Skeletal muscle satellite cell (primary cell): Measurements from ENCODE around the gene SMIM29.

Source experiments
- H3K27me3 ChIP-seq: 2 replicates; pipeline ENCODE4 v1.7.0; 2013; ENCODE audit warnings: low read length; ENCODE audit not compliant: control insufficient read depth, insufficient read depth
- H3K36me3 ChIP-seq: 2 replicates; pipeline ENCODE4 v1.7.0; 2013; ENCODE audit warnings: mild to moderate bottlenecking, control low read depth, low read length; ENCODE audit not compliant: insufficient read depth
- H3K4me1 ChIP-seq: 2 replicates; pipeline ENCODE4 v1.7.0; 2013; ENCODE audit warnings: low read length; ENCODE audit not compliant: control insufficient read depth, insufficient read depth
- H3K4me2 ChIP-seq: 2 replicates; pipeline ENCODE4 v1.7.0; 2013; ENCODE audit warnings: mild to moderate bottlenecking, low read length
- H3K4me3 ChIP-seq: 2 replicates; pipeline ENCODE4 v1.7.0; 2013; ENCODE audit warnings: low read length
- H3K9ac ChIP-seq: 2 replicates; pipeline ENCODE4 v1.7.0; 2013; ENCODE audit warnings: mild to moderate bottlenecking, low read depth, low read length, moderate library complexity
- H3K9me3 ChIP-seq: replicated peaks from 2 replicates; pipeline ENCODE4 v1.7.0; 2013; ENCODE audit warnings: mild to moderate bottlenecking, control low read depth, low read length

Gene SMIM29

GRCh38 chr6:34227761-34228421 is 20.9 kb downstream of the SMIM29 start:
- Histone ChIP-seq H3K4me3 (no peak overlapping the region), H3K9ac (no peak overlapping the region), H3K27me3 (no peaks in the 10 kb centered on the region), H3K4me1 (peaks cover 34% of the 10 kb centered on the region), H3K36me3 (no peaks in the 10 kb centered on the region), H3K9me3 (no peaks in the 10 kb centered on the region), H3K4me2 (no peak overlapping the region)

- H3K9ac ChIP-seq: no peak overlapping the region
- H3K4me1 ChIP-seq: peaks cover 35% of the 10 kb centered on the region
Measured at GRCh38 chr6:34226731-34227586, 21.8 kb downstream of the SMIM29 start.

GRCh38 chr6:34226066-34226465 is 22.7 kb downstream of the SMIM29 start:
- H3K9me3 ChIP-seq: no peaks in the 10 kb centered on the region
- no peaks in the 10 kb centered on the region for H3K27me3 ChIP-seq
- peaks cover 35% of the 10 kb centered on the region for H3K4me1 ChIP-seq
- H3K4me3 ChIP-seq: no peak overlapping the region
- H3K36me3 ChIP-seq: no peaks in the 10 kb centered on the region
- no peak overlapping the region for H3K9ac ChIP-seq
- H3K4me2 ChIP-seq: no peak overlapping the region

More at GRCh38 chr6:34226731-34227586, 21.8 kb downstream of the SMIM29 start:
- Histone ChIP-seq H3K27me3 (no peaks in the 10 kb centered on the region), H3K36me3 (no peaks in the 10 kb centered on the region), H3K4me3 (no peak overlapping the region), H3K4me2 (no peak overlapping the region), H3K9me3 (no peaks in the 10 kb centered on the region)

- peaks cover 35% of the 10 kb centered on the region for H3K4me1 ChIP-seq
- H3K9me3 ChIP-seq: no peaks in the 10 kb centered on the region
- H3K27me3 ChIP-seq: no peaks in the 10 kb centered on the region
- H3K4me3 ChIP-seq: no peak overlapping the region
- H3K9ac ChIP-seq: no peak overlapping the region
- no peaks in the 10 kb centered on the region for H3K36me3 ChIP-seq
- H3K4me2 ChIP-seq: no peak overlapping the region
Measured at GRCh38 chr6:34225551-34225950, 23.3 kb downstream of the SMIM29 start.

- Histone ChIP-seq H3K27me3 (no peaks in the 10 kb centered on the region), H3K4me1 (peaks cover 32% of the 10 kb centered on the region), H3K36me3 (no peaks in the 10 kb centered on the region), H3K9me3 (no peaks in the 10 kb centered on the region), H3K9ac (peak overlapping the region; percentile 73), H3K4me3 (peak overlapping the region; percentile 70), H3K4me2 (peak overlapping the region; percentile 86)
Measured at GRCh38 chr6:34223956-34224940, 24.6 kb downstream of the SMIM29 start.

- H3K9me3 ChIP-seq: no peaks in the 10 kb centered on the region
- H3K9ac ChIP-seq: peak overlapping the region; percentile 61
- H3K4me2 ChIP-seq: peak overlapping the region; percentile 81
- no peaks in the 10 kb centered on the region for H3K36me3 ChIP-seq
- H3K4me3 ChIP-seq: peak overlapping the region; percentile 59
- H3K4me1 ChIP-seq: peaks cover 27% of the 10 kb centered on the region
- no peaks in the 10 kb centered on the region for H3K27me3 ChIP-seq
Measured at GRCh38 chr6:34223381-34223955, 25.3 kb downstream of the SMIM29 start.

- no peaks in the 10 kb centered on the region for H3K9me3 ChIP-seq
- H3K4me3 ChIP-seq: no peak overlapping the region
- H3K9ac ChIP-seq: no peak overlapping the region
- peaks cover 9% of the 10 kb centered on the region for H3K4me1 ChIP-seq
- no peak overlapping the region for H3K4me2 ChIP-seq
- H3K36me3 ChIP-seq: no peaks in the 10 kb centered on the region
- H3K27me3 ChIP-seq: no peaks in the 10 kb centered on the region
Measured at GRCh38 chr6:34218691-34219090, 30.1 kb downstream of the SMIM29 start.

GRCh38 chr6:34213772-34214171 is 35.0 kb downstream of the SMIM29 start:
- Histone ChIP-seq H3K4me3 (no peak overlapping the region), H3K4me2 (no peak overlapping the region), H3K36me3 (no peaks in the 10 kb centered on the region), H3K9me3 (no peaks in the 10 kb centered on the region), H3K9ac (no peak overlapping the region), H3K27me3 (no peaks in the 10 kb centered on the region), H3K4me1 (no peaks in the 10 kb centered on the region)

- H3K27me3 ChIP-seq: no peaks in the 10 kb centered on the region
- H3K4me1 ChIP-seq: no peaks in the 10 kb centered on the region
- no peaks in the 10 kb centered on the region for H3K36me3 ChIP-seq
- no peak overlapping the region for H3K4me2 ChIP-seq
- H3K9me3 ChIP-seq: no peaks in the 10 kb centered on the region
- H3K4me3 ChIP-seq: no peak overlapping the region
- H3K9ac ChIP-seq: no peak overlapping the region
Measured at GRCh38 chr6:34207695-34208443, 40.9 kb downstream of the SMIM29 start.

GRCh38 chr6:34206726-34207125 is 42.1 kb downstream of the SMIM29 start:
- Histone ChIP-seq H3K27me3 (no peaks in the 10 kb centered on the region), H3K4me3 (no peak overlapping the region)

More at GRCh38 chr6:34206726-34207125, 42.1 kb downstream of the SMIM29 start:
- no peaks in the 10 kb centered on the region for H3K4me1 ChIP-seq
- H3K4me2 ChIP-seq: no peak overlapping the region
- no peaks in the 10 kb centered on the region for H3K36me3 ChIP-seq
- H3K9me3 ChIP-seq: no peaks in the 10 kb centered on the region
- H3K9ac ChIP-seq: no peak overlapping the region
